BLaER1 (cell line): ENCODE results near the gene TPCN2.
A peak's percentile ranks its signal among the peaks of the same experiment; 100 is the strongest.

Experiments used
- H3K27ac ChIP-seq: shearing (Covaris generic); formaldehyde crosslinking; 2 replicates; pipeline ENCODE4 v1.8.1; 2022
- H3K27me3 ChIP-seq: shearing (Covaris generic); formaldehyde crosslinking; 2 replicates; pipeline ENCODE4 v1.8.1; 2022
- H3K36me3 ChIP-seq: shearing (Covaris generic); formaldehyde crosslinking; 2 replicates; pipeline ENCODE4 v1.8.1; 2022
- H3K4me1 ChIP-seq: shearing (Covaris generic); formaldehyde crosslinking; 2 replicates; pipeline ENCODE4 v1.8.1; 2022
- H3K4me2 ChIP-seq: shearing (Covaris generic); formaldehyde crosslinking; 2 replicates; pipeline ENCODE4 v1.8.1; 2022
- H3K4me3 ChIP-seq: shearing (Covaris generic); formaldehyde crosslinking; 2 replicates; pipeline ENCODE4 v1.8.1; 2022
- H3K9ac ChIP-seq: shearing (Covaris generic); formaldehyde crosslinking; 2 replicates; pipeline ENCODE4 v1.8.1; 2022
- H3K9me3 ChIP-seq: shearing (Covaris generic); formaldehyde crosslinking; 2 replicates; pipeline ENCODE4 v1.8.1; 2022
- H4K20me1 ChIP-seq: shearing (Covaris generic); formaldehyde crosslinking; 2 replicates; pipeline ENCODE4 v1.8.1; 2022
- Cebpa-rat ChIP-seq: shearing (Covaris generic); IDR thresholded peaks from 2 replicates; pipeline ENCODE4 v1.8.1; 2022

TPCN2 gene

DNA sequence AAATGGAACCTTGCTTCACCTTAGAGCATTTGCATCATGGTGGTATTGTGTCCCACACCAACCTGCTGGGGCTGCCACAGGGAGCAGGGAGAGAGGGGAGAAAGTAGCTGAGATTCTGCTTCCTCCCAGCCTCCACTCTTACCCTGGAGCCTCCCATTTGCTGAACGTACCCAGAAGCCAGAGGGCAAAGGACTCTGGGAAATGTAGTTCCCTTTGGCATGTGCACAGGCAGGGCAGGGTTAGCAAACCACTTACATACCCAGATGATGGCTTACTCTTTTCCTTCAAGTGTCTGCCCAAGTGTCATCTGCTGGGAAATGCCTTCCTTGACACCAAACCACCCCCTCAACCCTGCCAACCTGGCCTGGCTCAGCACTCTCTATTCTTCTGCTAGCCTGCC is 123.9 kb downstream of the TPCN2 start:
- H3K4me1 ChIP-seq = no peaks in the 10 kb centered on the region
- H3K27me3 ChIP-seq = no peaks in the 10 kb centered on the region
- no peaks in the 10 kb centered on the region for H4K20me1 ChIP-seq

GRCh38 chr11:69173331-69173730 is 124.6 kb downstream of the TPCN2 start:
- Histone ChIP-seq H3K27me3 (no peaks in the 10 kb centered on the region), H4K20me1 (no peaks in the 10 kb centered on the region), H3K36me3 (no peaks in the 10 kb centered on the region), H3K9me3 (no peaks in the 10 kb centered on the region), H3K4me1 (no peaks in the 10 kb centered on the region), H3K27ac (no peak overlapping the region), H3K9ac (no peak overlapping the region), H3K4me3 (no peak overlapping the region), H3K4me2 (no peak overlapping the region)
- no peak for TF ChIP-seq Cebpa-rat

More for the DNA sequence above, 123.9 kb downstream of the TPCN2 start:
- Histone ChIP-seq H3K36me3 (no peaks in the 10 kb centered on the region), H3K4me2 (no peak overlapping the region), H3K9ac (no peak overlapping the region), H3K9me3 (no peaks in the 10 kb centered on the region), H3K27ac (no peak overlapping the region), H3K4me3 (no peak overlapping the region)
- no peak for TF ChIP-seq Cebpa-rat

- Histone ChIP-seq H3K4me2 (no peak overlapping the region), H4K20me1 (no peaks in the 10 kb centered on the region), H3K4me1 (no peaks in the 10 kb centered on the region), H3K27me3 (no peaks in the 10 kb centered on the region), H3K9ac (no peak overlapping the region), H3K4me3 (no peak overlapping the region), H3K9me3 (no peaks in the 10 kb centered on the region), H3K36me3 (no peaks in the 10 kb centered on the region), H3K27ac (no peak overlapping the region)
- TF ChIP-seq Cebpa-rat = no peak
These were observed 125.3 kb downstream of the TPCN2 start for GRCh38 chr11:69173925-69174581.

GRCh38 chr11:69174841-69175240 is 126.1 kb downstream of the TPCN2 start:
- Histone ChIP-seq H3K9me3 (no peaks in the 10 kb centered on the region), H3K4me3 (no peak overlapping the region), H3K4me2 (no peak overlapping the region), H3K27me3 (no peaks in the 10 kb centered on the region), H3K36me3 (no peaks in the 10 kb centered on the region), H3K9ac (no peak overlapping the region), H4K20me1 (no peaks in the 10 kb centered on the region), H3K27ac (no peak overlapping the region), H3K4me1 (0 out of 2 replicates have a peak, but pooled peaks cover under 1% of the 10 kb centered on the region)
- no peak for TF ChIP-seq Cebpa-rat

- Histone ChIP-seq H3K9me3 (no peaks in the 10 kb centered on the region), H4K20me1 (no peaks in the 10 kb centered on the region), H3K4me2 (no peak overlapping the region), H3K36me3 (no peaks in the 10 kb centered on the region), H3K4me3 (no peak overlapping the region), H3K27me3 (no peaks in the 10 kb centered on the region), H3K27ac (no peak overlapping the region), H3K9ac (no peak overlapping the region), H3K4me1 (peaks cover 16% of the 10 kb centered on the region)
- TF ChIP-seq Cebpa-rat = no peak
These were observed 130.2 kb downstream of the TPCN2 start for GRCh38 chr11:69178819-69179482.

- Histone ChIP-seq H3K9ac (no peak overlapping the region), H3K4me1 (peaks cover 16% of the 10 kb centered on the region), H3K36me3 (no peaks in the 10 kb centered on the region), H3K9me3 (no peaks in the 10 kb centered on the region), H3K27me3 (no peaks in the 10 kb centered on the region), H3K4me2 (no peak overlapping the region), H3K27ac (no peak overlapping the region), H3K4me3 (no peak overlapping the region), H4K20me1 (no peaks in the 10 kb centered on the region)
- TF ChIP-seq Cebpa-rat = no peak
These were observed 131.5 kb downstream of the TPCN2 start for GRCh38 chr11:69180226-69180625.

DNA sequence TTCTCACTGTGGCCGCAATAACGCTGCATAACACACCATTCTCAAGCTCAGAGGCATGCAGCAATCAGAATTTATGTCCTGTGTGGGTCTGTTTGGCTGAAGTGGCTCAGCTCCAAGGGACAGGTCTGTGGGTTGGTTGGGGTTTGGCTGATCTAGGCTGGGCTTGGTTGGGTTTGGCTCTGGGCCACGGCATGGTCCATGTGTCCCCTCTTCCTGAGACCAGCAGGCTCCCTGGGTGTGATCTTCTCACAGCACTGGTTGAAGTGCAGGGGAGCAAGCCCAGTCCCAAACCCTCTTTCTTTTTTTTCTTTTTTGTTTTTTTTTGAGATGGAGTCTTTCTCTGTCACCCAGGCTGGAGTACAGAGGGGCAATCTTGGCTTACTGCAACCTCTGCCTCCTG is 132.0 kb downstream of the TPCN2 start:
- H3K27me3 ChIP-seq = no peaks in the 10 kb centered on the region
- no peak overlapping the region for H3K27ac ChIP-seq
- no peak overlapping the region for H3K4me2 ChIP-seq
- peaks cover 16% of the 10 kb centered on the region for H3K4me1 ChIP-seq
- TF ChIP-seq Cebpa-rat = no peak
- no peak overlapping the region for H3K4me3 ChIP-seq
- H3K36me3 ChIP-seq = no peaks in the 10 kb centered on the region
- no peaks in the 10 kb centered on the region for H3K9me3 ChIP-seq
- H3K9ac ChIP-seq = no peak overlapping the region
- H4K20me1 ChIP-seq = no peaks in the 10 kb centered on the region

DNA sequence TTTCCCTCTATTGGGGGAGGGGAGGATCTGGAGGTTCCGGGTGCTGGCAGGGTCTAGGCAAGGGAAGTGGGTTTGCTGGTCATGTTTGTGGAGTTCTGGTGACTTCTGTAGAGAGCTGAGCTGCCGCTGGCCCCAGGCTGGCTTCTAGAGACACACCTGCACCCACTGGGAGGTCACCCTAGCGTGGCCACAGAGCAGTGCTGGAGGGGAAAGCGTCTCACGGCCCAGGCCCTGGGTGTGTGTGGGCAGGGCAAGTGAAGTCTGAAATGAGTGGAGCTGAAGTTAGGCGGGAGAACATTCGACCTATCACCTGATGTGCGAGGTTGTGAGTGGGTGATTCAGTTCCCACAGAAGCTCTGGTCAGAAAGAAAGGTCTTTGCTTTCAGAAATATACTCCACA is 134.9 kb downstream of the TPCN2 start:
- no peak overlapping the region for H3K4me3 ChIP-seq

More for the DNA sequence above, 134.9 kb downstream of the TPCN2 start:
- Histone ChIP-seq H3K27me3 (no peaks in the 10 kb centered on the region), H3K4me2 (peak overlapping the region; percentile 41), H3K27ac (no peak overlapping the region), H3K36me3 (no peaks in the 10 kb centered on the region), H3K9me3 (peaks cover 11% of the 10 kb centered on the region), H3K9ac (no peak overlapping the region), H4K20me1 (no peaks in the 10 kb centered on the region), H3K4me1 (peaks cover 16% of the 10 kb centered on the region)
- no peak for TF ChIP-seq Cebpa-rat
